Calu3 (cell line): ENCODE measurements around the gene PSMG4. TPM values are rescaled to one million over a fixed set of nuclear protein-coding genes. Genes with fewer than 3 reads are reported as not detected.
"Not testable (repeated sequence)": the region's sequence is repeated elsewhere in the genome, so short reads cannot be mapped to it uniquely, and the experiment has no call there.

Experiments used
- BruUV-seq: library from RNA; stranded (reverse); fragments of 400-500 nt; replicated peaks from 2 replicates; lab custom pipeline; 2021; lab: Mats Ljungman, UMichigan
- CTCF ChIA-PET: fragments of 300-600 bp; sonication (Branson Sonifier 250); formaldehyde crosslinking; loops from one replicate; lab custom pipeline; 2022; ENCODE audit warnings: antibody characterized with exemption; lab: Charles Lee
- DNase-seq: peaks from one replicate; pipeline ENCODE4 v3.0.0; 2022
- H3K27ac Mint-ChIP-seq: one replicate; pipeline ENCODE4 v1.8.0; 2022; ENCODE audit warnings: mixed read lengths; ENCODE audit not compliant: unreplicated experiment
- H3K27me3 Mint-ChIP-seq: one replicate; pipeline ENCODE4 v1.8.0; 2022; ENCODE audit warnings: mixed read lengths; ENCODE audit not compliant: unreplicated experiment
- H3K36me3 Mint-ChIP-seq: one replicate; pipeline ENCODE4 v1.8.0; 2022; ENCODE audit warnings: mild to moderate bottlenecking, moderate library complexity, mixed read lengths; ENCODE audit not compliant: insufficient read depth, unreplicated experiment
- H3K4me1 Mint-ChIP-seq: one replicate; pipeline ENCODE4 v1.8.0; 2022; ENCODE audit warnings: mild to moderate bottlenecking, low read depth, mixed read lengths; ENCODE audit not compliant: unreplicated experiment
- H3K4me3 Mint-ChIP-seq: one replicate; pipeline ENCODE4 v1.8.0; 2022; ENCODE audit warnings: mild to moderate bottlenecking, low read depth, moderate library complexity, mixed read lengths; ENCODE audit not compliant: unreplicated experiment
- H3K9me3 Mint-ChIP-seq: one replicate; pipeline ENCODE4 v1.8.0; 2022; ENCODE audit warnings: low read depth, mixed read lengths; ENCODE audit not compliant: unreplicated experiment
- intact Hi-C: fragments of 100-400 bp; cut with micrococcal nuclease; formaldehyde crosslinking; loops from one replicate; pipeline ENCODE4 v1.10.0; 2022; ENCODE audit not compliant: unreplicated experiment
- total RNA-seq: library from RNA; stranded (reverse); gene quantifications from 2 replicates; pipeline ENCODE4 v1.2.3, GENCODE V29; 2022
- TF ChIP-seq, protein P1 (sequence below): fragments of 200-600 bp; IDR thresholded peaks from one replicate; pipeline ENCODE4 v1.8.0; 2022; ENCODE audit warnings: antibody characterized with exemption; ENCODE audit not compliant: unreplicated experiment

PSMG4 gene
- total RNA-seq, 1 experiment from 2014 or later: 17.6 TPM

- TF ChIP-seq, protein P1, sequence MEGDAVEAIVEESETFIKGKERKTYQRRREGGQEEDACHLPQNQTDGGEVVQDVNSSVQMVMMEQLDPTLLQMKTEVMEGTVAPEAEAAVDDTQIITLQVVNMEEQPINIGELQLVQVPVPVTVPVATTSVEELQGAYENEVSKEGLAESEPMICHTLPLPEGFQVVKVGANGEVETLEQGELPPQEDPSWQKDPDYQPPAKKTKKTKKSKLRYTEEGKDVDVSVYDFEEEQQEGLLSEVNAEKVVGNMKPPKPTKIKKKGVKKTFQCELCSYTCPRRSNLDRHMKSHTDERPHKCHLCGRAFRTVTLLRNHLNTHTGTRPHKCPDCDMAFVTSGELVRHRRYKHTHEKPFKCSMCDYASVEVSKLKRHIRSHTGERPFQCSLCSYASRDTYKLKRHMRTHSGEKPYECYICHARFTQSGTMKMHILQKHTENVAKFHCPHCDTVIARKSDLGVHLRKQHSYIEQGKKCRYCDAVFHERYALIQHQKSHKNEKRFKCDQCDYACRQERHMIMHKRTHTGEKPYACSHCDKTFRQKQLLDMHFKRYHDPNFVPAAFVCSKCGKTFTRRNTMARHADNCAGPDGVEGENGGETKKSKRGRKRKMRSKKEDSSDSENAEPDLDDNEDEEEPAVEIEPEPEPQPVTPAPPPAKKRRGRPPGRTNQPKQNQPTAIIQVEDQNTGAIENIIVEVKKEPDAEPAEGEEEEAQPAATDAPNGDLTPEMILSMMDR: no peak
- CTCF ChIA-PET: interaction anchor here (0.6 kb wide), 1 partner anchor 117 kb away, joined by 3 read pairs; no protein-coding TSS in a partner anchor
- Mint-ChIP-seq H3K4me1 (no peaks in the 10 kb centered on the region), H3K36me3 (peaks cover 7% of the 10 kb centered on the region), H3K9me3 (no peaks in the 10 kb centered on the region), H3K27ac (no peak overlapping the region), H3K4me3 (no peak overlapping the region), H3K27me3 (peaks cover 61% of the 10 kb centered on the region)
- DNase-seq: no peak
- intact Hi-C loops: no loop called here
- no TSS peak for BruUV-seq
Measured at GRCh38 chr6:3244003-3244831, 14.5 kb upstream of the PSMG4 start.

GRCh38 chr6:3244832-3245161 lies 13.9 kb upstream of the PSMG4 start:
- H3K27me3 Mint-ChIP-seq: peaks cover 61% of the 10 kb centered on the region
- H3K4me1 Mint-ChIP-seq, H3K9me3 Mint-ChIP-seq, H3K4me3 Mint-ChIP-seq, H3K27ac Mint-ChIP-seq, intact Hi-C loops, BruUV-seq, DNase-seq, H3K36me3 Mint-ChIP-seq, CTCF ChIA-PET: not testable (repeated sequence)

GRCh38 chr6:3245216-3245615 lies 13.5 kb upstream of the PSMG4 start:
- Mint-ChIP-seq H3K36me3 (peaks cover 7% of the 10 kb centered on the region), H3K4me1 (no peaks in the 10 kb centered on the region), H3K4me3 (no peak overlapping the region), H3K9me3 (no peaks in the 10 kb centered on the region), H3K27ac (no peak overlapping the region), H3K27me3 (peaks cover 62% of the 10 kb centered on the region)
- CTCF ChIA-PET: no interaction called here
- TF ChIP-seq, protein P1: no peak
- BruUV-seq: no TSS peak
- intact Hi-C loops: no loop called here
- DNase-seq: no peak

- no peak overlapping the region for H3K27ac Mint-ChIP-seq
- peaks cover 7% of the 10 kb centered on the region for H3K36me3 Mint-ChIP-seq
- H3K9me3 Mint-ChIP-seq: no peaks in the 10 kb centered on the region
- H3K4me1 Mint-ChIP-seq: peaks cover 15% of the 10 kb centered on the region
- H3K27me3 Mint-ChIP-seq: peaks cover 63% of the 10 kb centered on the region
- H3K4me3 Mint-ChIP-seq: peak overlapping the region; percentile 59
- intact Hi-C loops: no loop called here
- no TSS peak for BruUV-seq
- CTCF ChIA-PET: interaction anchor here (0.6 to 1.2 kb wide), 2 partner anchors 90 to 180 kb away, joined by 3 to 6 read pairs; partner anchors contain the start of gene TUBB2A
- TF ChIP-seq, protein P1: no peak
- DNase-seq: peak; percentile 52
Measured at GRCh38 chr6:3247255-3248146, 11.2 kb upstream of the PSMG4 start.
